Lower leg skin (tissue), 4 donors: ENCODE data around the gene HS6ST2. TPM values are rescaled to one million over a fixed set of nuclear protein-coding genes. Genes with fewer than 3 reads are reported as not detected.

ENCODE experiments used
- DNase-seq, 2 donors: peaks; one replicate each; pipeline ENCODE4 v3.0.0-alpha.2; 2019; ENCODE audit warnings: low spot score in 2 of 2
- H3K4me3 ChIP-seq: fragments of 200-600 bp; sonication (generic); 2 replicates; pipeline ENCODE4 v1.5.1; 2017; ENCODE audit warnings: mild to moderate bottlenecking, low read depth; ENCODE audit not compliant: poor library complexity, severe bottlenecking
- CTCF ChIP-seq, 3 donors: fragments of 450-650 bp; IDR thresholded peaks; one replicate each; pipeline ENCODE4 v1.5.1; 2016; ENCODE audit warnings: antibody characterized with exemption in 3 of 3, mild to moderate bottlenecking in 3 of 3, moderate library complexity in 2 of 3
- POLR2A ChIP-seq, 2 donors: fragments of 450-650 bp; IDR thresholded peaks; one replicate each; pipeline ENCODE4 v1.6.1; 2016 to 2017; ENCODE audit warnings: antibody characterized with exemption in 2 of 2, mild to moderate bottlenecking in 1 of 2, moderate library complexity in 1 of 2
- WGBS, 2 donors: methylation state at CpG; one replicate each; pipeline ENCODE4 v1.1.5; 2018; 5-methylcytosine and 5-hydroxymethylcytosine counted together
- intact Hi-C: fragments of 100-400 bp; cut with DNase I; formaldehyde crosslinking; loops from one replicate; pipeline ENCODE4 v1.15.0; 2023; ENCODE audit warnings: low total_unique reads
- total RNA-seq, 4 donors: library from RNA; depleted of rRNA; stranded (reverse); fragments of >200 nt; gene quantifications; one replicate each; pipeline ENCODE4 v1.1.0, GENCODE V29; 2016

The HS6ST2 gene
- total RNA-seq, 4 donors from 2014 or later: 0.17 to 0.29 TPM; not detected in 2

GRCh38 chrX:132750331-132751062 is 207.9 kb downstream of the HS6ST2 start:
- intact Hi-C loops: no loop called here
- no peak overlapping the region for H3K4me3 ChIP-seq
- WGBS, 2 donors: 58 to 75% methylated on average over 6 of the region's 6 CpGs
- TF ChIP-seq CTCF (IDR thresholded peaks at IDR 0.05) (no peak), POLR2A (IDR thresholded peaks at IDR 0.05) (no peak)
- no peak for DNase-seq

GRCh38 chrX:132749406-132749805 is 209.0 kb downstream of the HS6ST2 start:
- no peak for TF ChIP-seq POLR2A (IDR thresholded peaks at IDR 0.05)
- no peak for TF ChIP-seq CTCF (IDR thresholded peaks at IDR 0.05)
- WGBS, 2 donors: 58 to 93% methylated on average over 3 of the region's 3 CpGs
- no peak for DNase-seq
- H3K4me3 ChIP-seq: no peak overlapping the region
- intact Hi-C loops: no loop called here

GRCh38 chrX:132748909-132749308 is 209.5 kb downstream of the HS6ST2 start:
- 61 to 86% methylated on average over 4 of the region's 4 CpGs for WGBS, 2 donors
- no peak for DNase-seq
- intact Hi-C loops: no loop called here
- H3K4me3 ChIP-seq: no peak overlapping the region
- TF ChIP-seq POLR2A (IDR thresholded peaks at IDR 0.05) (no peak), CTCF (IDR thresholded peaks at IDR 0.05) (no peak)

GRCh38 chrX:132748268-132748667 is 210.2 kb downstream of the HS6ST2 start:
- intact Hi-C loops: no loop called here
- 82 to 95% methylated on average over 5 of the region's 5 CpGs for WGBS, 2 donors
- DNase-seq: no peak

GRCh38 chrX:132745593-132745992 is 212.8 kb downstream of the HS6ST2 start:
- WGBS, 2 donors: 82 to 98% methylated on average over 2 of the region's 2 CpGs
- TF ChIP-seq CTCF (IDR thresholded peaks at IDR 0.05): no peak
- TF ChIP-seq POLR2A (IDR thresholded peaks at IDR 0.05): no peak
- no peak for DNase-seq
- intact Hi-C loops: no loop called here
- H3K4me3 ChIP-seq: no peak overlapping the region

More at GRCh38 chrX:132748268-132748667, 210.2 kb downstream of the HS6ST2 start:
- TF ChIP-seq CTCF (IDR thresholded peaks at IDR 0.05) (no peak), POLR2A (IDR thresholded peaks at IDR 0.05) (no peak)
- no peak overlapping the region for H3K4me3 ChIP-seq

GRCh38 chrX:132744470-132744869 is 214.0 kb downstream of the HS6ST2 start:
- no peak for DNase-seq
- WGBS, 2 donors: 63 to 74% methylated on average over 1 of the region's 1 CpG
- intact Hi-C loops: no loop called here
- no peak overlapping the region for H3K4me3 ChIP-seq
- TF ChIP-seq POLR2A (IDR thresholded peaks at IDR 0.05) (no peak), CTCF (IDR thresholded peaks at IDR 0.05) (no peak)
